A549 (cell line): ENCODE data around the gene TSPAN4. TPM values are rescaled to one million over a fixed set of nuclear protein-coding genes. Genes with fewer than 3 reads are reported as not detected.

Experiments used
- ATAC-seq, 2 experiments: fragments of 200-7000 bp in 1 of 2; fragments of >200 bp in 1 of 2; cut with Nextera tagmentation in 1 of 2; cut with Tn5 transposase in 1 of 2; 3 replicates each; pipeline versions ENCODE4 v1.8.0 to v1.9.1; 2018 to 2020; ENCODE audit warnings: mild to moderate bottlenecking in 1 of 2, moderate library complexity in 1 of 2
- CTCF ChIA-PET: fragments of 300-600 bp; sonication (Branson Sonifier 250); formaldehyde crosslinking; extraction: SDS; loops from one replicate; lab custom pipeline; 2021; ENCODE audit warnings: antibody characterized with exemption, inconsistent platforms; lab: Yijun Ruan, JAX
- POLR2A ChIA-PET: fragments of 350-600 bp; formaldehyde crosslinking; extraction: SDS; loops from one replicate; lab custom pipeline; 2021; ENCODE audit warnings: antibody characterized with exemption, inconsistent platforms; lab: Yijun Ruan, JAX
- DNase-seq, 2 experiments: peaks; one replicate each; pipeline versions ENCODE4 v3.0.0 to v3.0.0-alpha.2; 2011 to 2016; ENCODE audit warnings: low read depth in 1 of 2, low spot score in 1 of 2
- FAIRE-seq: peaks from 2 replicates; lab custom pipeline; 2011; peaks lifted over from hg19 to GRCh38; lab: Jason Lieb, UNC
- H3K27ac ChIP-seq, 2 experiments: fragments of >200 bp; sonication (Bioruptor Twin); formaldehyde crosslinking; 3 replicates each; pipeline ENCODE4 v1.5.1; 2016 to 2017
- H3K4me1 ChIP-seq: fragments of >200 bp; sonication (Bioruptor Twin); formaldehyde crosslinking; 3 replicates; pipeline ENCODE4 v1.6.1; 2016
- H3K4me2 ChIP-seq: fragments of >200 bp; sonication (Bioruptor Twin); formaldehyde crosslinking; 3 replicates; pipeline ENCODE4 v1.6.1; 2016
- H3K4me3 ChIP-seq: fragments of >200 bp; sonication (Bioruptor Twin); formaldehyde crosslinking; 3 replicates; pipeline ENCODE4 v1.5.1; 2016
- H3K9me3 ChIP-seq: fragments of >200 bp; sonication (Bioruptor Twin); formaldehyde crosslinking; 3 replicates; pipeline ENCODE4 v1.6.1; 2016
- BHLHE40 ChIP-seq: IDR thresholded peaks from 2 replicates; pipeline ENCODE4 v1.6.1; 2012; ENCODE audit warnings: low read depth, low read length, inconsistent platforms
- CBX2 ChIP-seq: fragments of 200-600 bp; sonication (generic); IDR thresholded peaks from 2 replicates; pipeline ENCODE4 v1.6.1; 2016; ENCODE audit warnings: low read depth, mild to moderate bottlenecking, borderline replicate concordance
- CEBPB ChIP-seq, 2 experiments: fragments of >200 bp in 1 of 2; sonication (Bioruptor Twin) in 1 of 2; formaldehyde crosslinking in 1 of 2; IDR thresholded peaks; 2 replicates each; pipeline ENCODE4 v1.6.1; 2012 to 2016
- EHMT2 ChIP-seq: fragments of 200-600 bp; sonication (generic); IDR thresholded peaks from 2 replicates; pipeline ENCODE4 v1.6.1; 2016; ENCODE audit warnings: antibody characterized with exemption, low read depth, mild to moderate bottlenecking, moderate library complexity
- ELK1 ChIP-seq: fragments of 150-350 bp; IDR thresholded peaks from 2 replicates; pipeline ENCODE4 v1.6.1; 2014; ENCODE audit warnings: low read depth, mild to moderate bottlenecking, low read length
- ESRRA ChIP-seq: fragments of 150-350 bp; IDR thresholded peaks from 2 replicates; pipeline ENCODE4 v1.6.1; 2014; ENCODE audit warnings: mild to moderate bottlenecking, low read length, borderline replicate concordance
- GATA3 ChIP-seq: IDR thresholded peaks from 2 replicates; pipeline ENCODE4 v1.6.1; 2012; ENCODE audit warnings: borderline replicate concordance
- HES2 ChIP-seq: fragments of >200 bp; sonication (Bioruptor Twin); formaldehyde crosslinking; IDR thresholded peaks from 2 replicates; pipeline ENCODE4 v1.6.1; 2016
- HMGXB4 ChIP-seq: fragments of 250-450 bp; sonication (Bioruptor Pico); IDR thresholded peaks from 2 replicates; pipeline ENCODE4 v1.5.0; 2021; ENCODE audit warnings: mild to moderate bottlenecking, moderate library complexity, borderline replicate concordance
- HOXA7 ChIP-seq: fragments of 250-450 bp; sonication (Bioruptor Pico); IDR thresholded peaks from 2 replicates; pipeline ENCODE4 v1.5.0; 2020; ENCODE audit warnings: mild to moderate bottlenecking, moderate library complexity
- HOXB13 ChIP-seq: fragments of 250-450 bp; sonication (Bioruptor Pico); IDR thresholded peaks from 2 replicates; pipeline ENCODE4 v1.5.0; 2020; ENCODE audit warnings: low read depth, mild to moderate bottlenecking, moderate library complexity
- HOXB5 ChIP-seq: fragments of 250-450 bp; sonication (Bioruptor Pico); IDR thresholded peaks from 2 replicates; pipeline ENCODE4 v1.5.0; 2020; ENCODE audit warnings: mild to moderate bottlenecking, moderate library complexity
- JUNB ChIP-seq: fragments of >200 bp; sonication (Bioruptor Twin); formaldehyde crosslinking; IDR thresholded peaks from 2 replicates; pipeline ENCODE4 v1.6.1; 2016
- KDM5A ChIP-seq: fragments of 200-600 bp; sonication (generic); IDR thresholded peaks from 2 replicates; pipeline ENCODE4 v1.6.1; 2016; ENCODE audit warnings: antibody characterized with exemption, mild to moderate bottlenecking
- MAZ ChIP-seq: fragments of 150-350 bp; IDR thresholded peaks from 2 replicates; pipeline ENCODE4 v1.6.1; 2014; ENCODE audit warnings: antibody characterized with exemption, low read depth, low read length, borderline replicate concordance
- NFE2L2 ChIP-seq: fragments of 150-350 bp; conservative IDR thresholded peaks from 2 replicates; pipeline ENCODE4 v1.6.1; 2014; ENCODE audit warnings: low read length
- PBX3 ChIP-seq: IDR thresholded peaks from 2 replicates; pipeline ENCODE4 v1.6.1; 2012
- PHF8 ChIP-seq: fragments of 200-600 bp; sonication (generic); IDR thresholded peaks from 2 replicates; pipeline ENCODE4 v1.6.1; 2016; ENCODE audit warnings: low read depth, mild to moderate bottlenecking, antibody characterized with exemption, moderate library complexity, borderline replicate concordance
- POLR2AphosphoS2 ChIP-seq: conservative IDR thresholded peaks from 2 replicates; pipeline ENCODE4 v1.6.1; 2012; ENCODE audit warnings: low read length, improper control_type of control experiment, inconsistent platforms
- RAD21 ChIP-seq, 2 experiments: fragments of >200 bp in 1 of 2; sonication (Bioruptor Twin) in 1 of 2; formaldehyde crosslinking in 1 of 2; IDR thresholded peaks in 1 of 2; conservative IDR thresholded peaks in 1 of 2; 2 replicates in 1 of 2; 3 replicates in 1 of 2; pipeline ENCODE4 v1.6.1; 2012 to 2018; ENCODE audit warnings: inconsistent platforms in 1 of 2
- RCOR1 ChIP-seq: fragments of 150-350 bp; IDR thresholded peaks from 2 replicates; pipeline ENCODE4 v1.6.1; 2014; ENCODE audit warnings: antibody characterized with exemption, low read length, low read depth
- REST ChIP-seq: fragments of 200-600 bp; sonication (generic); IDR thresholded peaks from 2 replicates; pipeline ENCODE4 v1.6.1; 2016; ENCODE audit warnings: antibody characterized with exemption, mild to moderate bottlenecking, moderate library complexity
- RFX5 ChIP-seq: fragments of 450-650 bp; IDR thresholded peaks from 2 replicates; pipeline ENCODE4 v1.7.1; 2014; ENCODE audit warnings: antibody characterized with exemption, mild to moderate bottlenecking, moderate library complexity
- RNF2 ChIP-seq: fragments of 200-600 bp; sonication (generic); IDR thresholded peaks from 2 replicates; pipeline ENCODE4 v1.6.1; 2016; ENCODE audit warnings: low read depth, mild to moderate bottlenecking, antibody characterized with exemption, moderate library complexity, borderline replicate concordance
- SREBF2 ChIP-seq: fragments of 450-650 bp; IDR thresholded peaks from 2 replicates; pipeline ENCODE4 v1.6.1; 2014; ENCODE audit warnings: mild to moderate bottlenecking, moderate library complexity
- TFCP2L1 ChIP-seq: fragments of 250-450 bp; sonication (Bioruptor Pico); IDR thresholded peaks from 2 replicates; pipeline ENCODE4 v1.5.0; 2021; ENCODE audit warnings: mild to moderate bottlenecking
- USF2 ChIP-seq: fragments of 450-650 bp; IDR thresholded peaks from 2 replicates; pipeline ENCODE4 v1.6.1; 2014; ENCODE audit warnings: antibody characterized with exemption
- ZFP36 ChIP-seq: fragments of 450-650 bp; IDR thresholded peaks from 2 replicates; pipeline ENCODE4 v1.6.1; 2014; ENCODE audit warnings: borderline replicate concordance; ENCODE audit not compliant: partially characterized antibody
- ZSCAN20 ChIP-seq: fragments of 250-450 bp; sonication (Bioruptor Pico); IDR thresholded peaks from 2 replicates; pipeline ENCODE4 v1.8.0; 2022; ENCODE audit warnings: mild to moderate bottlenecking, moderate library complexity
- WGBS: methylation state at CpG from one replicate; pipeline ENCODE4 v1.1.6; 2017; ENCODE audit errors: missing lambda C conversion rate; 5-methylcytosine and 5-hydroxymethylcytosine counted together
- polyA minus RNA-seq: library from RNA; depleted of rRNA, polyadenylated mRNA; stranded (reverse); fragments of >200 nt; gene quantifications from 2 replicates; pipeline ENCODE4 v1.2.3, GENCODE V29; 2011; rRNA and poly(A)+ RNA removed
- polyA plus RNA-seq, 4 experiments: library from polyadenylated mRNA; depleted of rRNA in 3 of 4; stranded (reverse); fragments of >200 nt; fragmentation: RNase III in 1 of 4; extraction: RNeasy Plus Mini Kit Qiagen cat#74134 plus additional on column Dnase treatment in 1 of 4; gene quantifications; 2 replicates in 3 of 4; 3 replicates in 1 of 4; pipeline ENCODE4 v1.2.3, GENCODE V29; 2011 to 2017

The TSPAN4 gene
- polyA plus RNA-seq (2011; rRNA removed) (83.5 and 87.8 TPM in 2 replicates), polyA plus RNA-seq (2017; fragmentation: RNase III; extraction: RNeasy Plus Mini Kit Qiagen cat#74134 plus additional on column Dnase treatment) (145 to 150 TPM (median 146 TPM) in 3 replicates), polyA minus RNA-seq (46.9 and 63.5 TPM in 2 replicates)
- polyA plus RNA-seq (2012; cell fraction: cytosol; rRNA removed), result 286 and 346 TPM in 2 replicates
- 714 and 975 TPM in 2 replicates for polyA plus RNA-seq (2012; cell fraction: nucleus; rRNA removed)

GRCh38 chr11:842370-843002 lies at the start of gene TSPAN4, which contains the start of gene POLR2L:
TSS of gene TSPAN4 (plus strand) at chr11:842852. CDS start at chr11:850305, 7,453 bp downstream.
TSS of gene POLR2L (minus strand) at chr11:842529. CDS start at chr11:842508, 21 bp downstream.
- no peaks in the 10 kb centered on the region for H3K9me3 ChIP-seq
- WGBS, result under 1% methylated on average over 19 of the region's 87 CpGs
- POLR2A ChIA-PET, result interaction anchor here (0.7 to 3.9 kb wide), 5 partner anchors 9 to 33 kb away, joined by 3 to 47 read pairs (median 7); partner anchors contain the start of genes CD151, PNPLA2 and RPLP2
- peak within 1 kb of the TSS; percentile 99 for H3K27ac ChIP-seq
- FAIRE-seq (no peak), ATAC-seq (peak; percentile 0 to 1; a peak in 1 of 6 replicates), DNase-seq (peak in 1 of 2 experiments; percentile 94)
- CTCF ChIA-PET, result interaction anchor here (1.0 to 1.5 kb wide), 2 partner anchors 12 to 209 kb away, joined by 4 to 6 read pairs; no protein-coding TSS in a partner anchor
- peaks cover 63% of the 10 kb centered on the region for H3K4me1 ChIP-seq
- H3K4me3 ChIP-seq, result peak within 1 kb of the TSS; percentile 100
- H3K4me2 ChIP-seq, result peak within 1 kb of the TSS; percentile 92
- TF ChIP-seq HOXB13 (CRISPR knock-in tag) (no peak), RCOR1 (no peak), ZSCAN20 (no peak), HOXB5 (CRISPR knock-in tag) (no peak), POLR2AphosphoS2 (peak; percentile 98), ELK1 (no peak), PHF8 (peak; percentile 90; the same call in 1 of the 2 replicates), EHMT2 (no peak), NFE2L2 (no peak), GATA3 (peak; percentile 84), USF2 (no peak), HOXA7 (CRISPR knock-in tag) (no peak), ZFP36 (no peak), KDM5A (no peak), ESRRA (no peak), PBX3 (peak; percentile 94), REST (no peak; the same call in 1 of the 2 replicates), CEBPB (IDR thresholded peaks at IDR 0.05) (no peak), HES2 (no peak), SREBF2 (no peak), JUNB (no peak), HMGXB4 (CRISPR knock-in tag) (no peak), CBX2 (no peak), RAD21 (conservative IDR thresholded peaks at IDR 0.05 in 1 of 2, IDR thresholded peaks at IDR 0.05 in 1 of 2) (no peak; a peak in 1 of 5 replicates), MAZ (no peak), BHLHE40 (peak; percentile 45), RFX5 (no peak), RNF2 (no peak), TFCP2L1 (CRISPR knock-in tag) (no peak)
